GM12878 (cell line): ENCODE results near the gene TDRD12. TPM values are rescaled to one million over a fixed set of nuclear protein-coding genes. Genes with fewer than 3 reads are reported as not detected.

Source experiments
- ATAC-seq: fragments of 200-7000 bp; cut with Tn5 transposase; 3 replicates; pipeline ENCODE4 v1.9.1; 2020; ENCODE audit warnings: mild to moderate bottlenecking, moderate library complexity
- BruUV-seq: library from RNA; stranded (reverse); fragments of 400-500 nt; replicated peaks from 2 replicates; lab custom pipeline; 2021; lab: Mats Ljungman, UMichigan
- CTCF ChIA-PET: fragments of 300-600 bp; sonication (Branson Sonifier 250); formaldehyde crosslinking; extraction: SDS; loops from one replicate; lab custom pipeline; 2021; ENCODE audit warnings: inconsistent platforms; lab: Yijun Ruan, JAX
- POLR2A ChIA-PET: fragments of 350-600 bp; formaldehyde crosslinking; extraction: SDS; loops from one replicate; lab custom pipeline; 2021; ENCODE audit warnings: inconsistent platforms; lab: Charles Lee
- RAD21 ChIA-PET: fragments of 300-600 bp; sonication (Branson Sonifier 250); formaldehyde crosslinking; loops from one replicate; lab custom pipeline; 2023; ENCODE audit warnings: antibody characterized with exemption; ENCODE audit not compliant: unreplicated experiment; lab: Charles Lee
- SMC1A ChIA-PET: fragments of 300-600 bp; sonication (Branson Sonifier 250); formaldehyde crosslinking; loops from one replicate; lab custom pipeline; 2023; ENCODE audit not compliant: unreplicated experiment, uncharacterized antibody; lab: Charles Lee
- DNase-seq: peaks from one replicate; pipeline ENCODE4 v3.0.0-alpha.2; 2011; ENCODE audit warnings: low read depth, low spot score
- FAIRE-seq: peaks from 3 replicates; lab custom pipeline; 2011; peaks lifted over from hg19 to GRCh38; lab: Jason Lieb, UNC
- H2AFZ ChIP-seq: 2 replicates; pipeline ENCODE4 v1.6.0; 2011; ENCODE audit warnings: low read depth, low read length, control low read depth; ENCODE audit not compliant: control insufficient read depth
- H3K27ac ChIP-seq: 2 replicates; pipeline ENCODE4 v1.5.1; 2011; ENCODE audit warnings: control low read depth; ENCODE audit not compliant: control insufficient read depth, insufficient read depth
- H3K27me3 ChIP-seq, 2 experiments: replicated peaks in 1 of 2; 2 replicates each; pipeline versions ENCODE4 v1.6.0 to v1.6.1; 2011; ENCODE audit warnings: low read length in 1 of 2; ENCODE audit not compliant: control insufficient read depth in 2 of 2, insufficient read depth in 2 of 2
- H3K36me3 ChIP-seq, 2 experiments: 2 replicates each; pipeline ENCODE4 v1.5.1; 2011; ENCODE audit warnings: low read length in 1 of 2; ENCODE audit not compliant: control insufficient read depth in 2 of 2, insufficient read depth in 2 of 2
- H3K4me1 ChIP-seq: 2 replicates; pipeline ENCODE4 v1.6.1; 2011; ENCODE audit warnings: mild to moderate bottlenecking, low read length, moderate library complexity, mixed read lengths; ENCODE audit not compliant: control insufficient read depth, insufficient read depth
- H3K4me2 ChIP-seq: 2 replicates; pipeline ENCODE4 v1.6.0; 2011; ENCODE audit warnings: control low read depth; ENCODE audit not compliant: control insufficient read depth, insufficient read depth
- H3K4me3 ChIP-seq: fragments of 200-600 bp; sonication (generic); 2 replicates; pipeline ENCODE4 v1.5.1; 2016
- H3K79me2 ChIP-seq: 2 replicates; pipeline ENCODE4 v1.6.0; 2011; ENCODE audit warnings: low read length; ENCODE audit not compliant: control insufficient read depth, insufficient read depth
- H3K9ac ChIP-seq: 2 replicates; pipeline ENCODE4 v1.8.0; 2011; ENCODE audit warnings: low read length, control low read depth, mixed read lengths; ENCODE audit not compliant: control insufficient read depth, insufficient read depth
- H3K9me3 ChIP-seq: replicated peaks from 3 replicates; pipeline ENCODE4 v1.5.1; 2011; ENCODE audit warnings: mild to moderate bottlenecking, low read length; ENCODE audit not compliant: control insufficient read depth, insufficient read depth
- H4K20me1 ChIP-seq: 2 replicates; pipeline ENCODE4 v1.6.0; 2011; ENCODE audit not compliant: control insufficient read depth, insufficient read depth
- CBX3 ChIP-seq: fragments of 200-600 bp; sonication (generic); IDR thresholded peaks from 2 replicates; pipeline ENCODE4 v1.6.1; 2016; ENCODE audit warnings: low read depth, borderline replicate concordance
- EGR1 ChIP-seq, 2 experiments: IDR thresholded peaks; 1 replicate in 1 of 2; 2 replicates in 1 of 2; pipeline ENCODE4 v1.6.1; 2011 to 2012; ENCODE audit warnings: low read depth in 2 of 2, low read length in 2 of 2, borderline replicate concordance in 1 of 2, mild to moderate bottlenecking in 1 of 2, moderate library complexity in 1 of 2
- NFIC ChIP-seq: IDR thresholded peaks from 2 replicates; pipeline ENCODE4 v1.6.1; 2012; ENCODE audit warnings: low read depth, mild to moderate bottlenecking, inconsistent platforms, low read length, moderate library complexity
- NFYB ChIP-seq: IDR thresholded peaks from 2 replicates; pipeline ENCODE4 v1.6.1; 2011; ENCODE audit warnings: low read depth, mild to moderate bottlenecking, low read length, improper control_type of control experiment, moderate library complexity; ENCODE audit not compliant: insufficient read depth
- TCF12 ChIP-seq: IDR thresholded peaks from 2 replicates; pipeline ENCODE4 v1.6.1; 2011; ENCODE audit warnings: low read depth, mild to moderate bottlenecking, low read length
- ZNF217 ChIP-seq: fragments of 450-650 bp; IDR thresholded peaks from 2 replicates; pipeline ENCODE4 v1.6.1; 2017; ENCODE audit warnings: antibody characterized with exemption, mild to moderate bottlenecking
- WGBS: methylation state at CpG from one replicate; pipeline ENCODE4 v1.1.6; 2016; ENCODE audit warnings: low lambda C conversion rate; ENCODE audit not compliant: insufficient replicate concordance, insufficient coverage; ENCODE audit errors: missing lambda C conversion rate; 5-methylcytosine and 5-hydroxymethylcytosine counted together
- in situ Hi-C: fragments of 300-500 bp; cut with MboI; formaldehyde crosslinking; loops from 9 replicates; pipeline ENCODE4 v1.14.3; 2018; ENCODE audit warnings: mixed read lengths
- intact Hi-C: fragments of 100-400 bp; cut with micrococcal nuclease; formaldehyde crosslinking; loops from one replicate; pipeline ENCODE4 v1.14.2; 2022; ENCODE audit not compliant: unreplicated experiment
- polyA plus RNA-seq, 11 experiments: library from polyadenylated mRNA; depleted of rRNA in 4 of 11; unstranded in 6 of 11; stranded (reverse) in 5 of 11; fragments of >200 nt; fragmentation: Nextera tagmentation in 4 of 11; fragmentation: Illumina TruSeq in 1 of 11; extraction: Ambion mirVana in 4 of 11; extraction: Trizol in 1 of 11; gene quantifications; 1 replicate in 1 of 11; 2 replicates in 10 of 11; pipeline versions ENCODE4 v1.2.1 to v1.2.3, GENCODE V29; 2011 to 2016; ENCODE audit warnings: inconsistent platforms in 2 of 11, missing spikeins in 2 of 11, low read depth in 1 of 11
- total RNA-seq, 4 experiments: library from RNA; depleted of rRNA in 3 of 4; stranded (reverse); fragments of >200 nt in 3 of 4; fragmentation: Illumina TruSeq in 1 of 4; extraction: Trizol in 1 of 4; gene quantifications; 2 replicates each; pipeline versions ENCODE4 v1.2.1 to v1.2.3, GENCODE V29; 2013 to 2021
- TF ChIP-seq, protein P1 (sequence below): fragments of 450-650 bp; IDR thresholded peaks from 2 replicates; pipeline ENCODE4 v1.6.1; 2016; ENCODE audit warnings: mild to moderate bottlenecking
- TF ChIP-seq, protein P2 (sequence below): fragments of 450-650 bp; IDR thresholded peaks from 2 replicates; pipeline ENCODE4 v1.6.1; 2018; ENCODE audit warnings: mild to moderate bottlenecking, low read depth, moderate library complexity; ENCODE audit not compliant: partially characterized antibody
- TF ChIP-seq, protein P3 (sequence below): IDR thresholded peaks from 2 replicates; pipeline ENCODE4 v1.6.1; 2011; ENCODE audit warnings: borderline replicate concordance, low read depth, mild to moderate bottlenecking, moderate library complexity, low read length; ENCODE audit not compliant: insufficient read depth, poor library complexity, severe bottlenecking
- TF ChIP-seq, protein P4 (sequence below): IDR thresholded peaks from 2 replicates; pipeline ENCODE4 v1.6.1; 2012; ENCODE audit warnings: low read depth, low read length, improper control_type of control experiment
- TF ChIP-seq, protein P5 (sequence below): fragments of 450-650 bp; formaldehyde crosslinking; IDR thresholded peaks from 2 replicates; pipeline ENCODE4 v1.4.0; 2022; ENCODE audit warnings: mild to moderate bottlenecking, moderate library complexity

Gene TDRD12
- total and polyA plus RNA-seq, 10 of the 15 experiments (the other 5 are each of a cell fraction or from before 2014, with no cell fraction given), result 0.08 to 0.15 TPM; not detected in 8

DNA sequence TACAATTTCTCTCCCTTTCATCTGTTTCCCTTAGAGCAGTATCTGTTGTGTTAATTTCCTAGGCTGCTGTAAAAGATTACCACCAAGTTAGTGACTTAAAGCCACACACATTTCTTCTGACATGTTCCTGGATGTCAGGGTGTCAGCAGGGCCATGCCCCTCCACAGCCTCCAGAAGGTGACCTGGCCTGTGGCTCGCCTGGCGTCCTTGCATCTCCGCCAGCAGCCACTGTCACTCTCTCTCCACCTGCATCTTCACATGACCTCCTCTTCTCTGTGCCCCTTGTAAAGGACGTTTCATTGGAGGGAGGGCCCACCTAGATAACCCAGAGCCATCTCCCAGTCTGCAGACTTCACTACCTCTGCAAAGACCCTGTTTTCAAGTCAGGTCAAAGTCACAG lies 88.7 kb downstream of the TDRD12 start:
- Histone ChIP-seq H3K4me2 (no peak overlapping the region), H4K20me1 (no peaks in the 10 kb centered on the region), H3K4me3 (no peak overlapping the region), H3K27ac (no peak overlapping the region), H2AFZ (no peak overlapping the region), H3K27me3 (no peaks in the 10 kb centered on the region), H3K4me1 (peaks cover 6% of the 10 kb centered on the region), H3K36me3 (no peaks in the 10 kb centered on the region), H3K9ac (no peak overlapping the region), H3K79me2 (no peaks in the 10 kb centered on the region), H3K9me3 (no peaks in the 10 kb centered on the region)
- RAD21 ChIA-PET, result no interaction called here
- in situ Hi-C loops (no loop called here), intact Hi-C loops (no loop called here)
- FAIRE-seq (peak; percentile 35), ATAC-seq (no peak), DNase-seq (no peak)
- POLR2A ChIA-PET, result no interaction called here
- WGBS, result 65% methylated on average over 4 of the region's 4 CpGs
- CTCF ChIA-PET, result no interaction called here
- SMC1A ChIA-PET, result no interaction called here
- BruUV-seq, result no TSS peak
- TF ChIP-seq, protein P1, sequence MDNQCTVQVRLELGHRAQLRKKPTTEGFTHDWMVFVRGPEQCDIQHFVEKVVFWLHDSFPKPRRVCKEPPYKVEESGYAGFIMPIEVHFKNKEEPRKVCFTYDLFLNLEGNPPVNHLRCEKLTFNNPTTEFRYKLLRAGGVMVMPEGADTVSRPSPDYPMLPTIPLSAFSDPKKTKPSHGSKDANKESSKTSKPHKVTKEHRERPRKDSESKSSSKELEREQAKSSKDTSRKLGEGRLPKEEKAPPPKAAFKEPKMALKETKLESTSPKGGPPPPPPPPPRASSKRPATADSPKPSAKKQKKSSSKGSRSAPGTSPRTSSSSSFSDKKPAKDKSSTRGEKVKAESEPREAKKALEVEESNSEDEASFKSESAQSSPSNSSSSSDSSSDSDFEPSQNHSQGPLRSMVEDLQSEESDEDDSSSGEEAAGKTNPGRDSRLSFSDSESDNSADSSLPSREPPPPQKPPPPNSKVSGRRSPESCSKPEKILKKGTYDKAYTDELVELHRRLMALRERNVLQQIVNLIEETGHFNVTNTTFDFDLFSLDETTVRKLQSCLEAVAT, result no peak
- TF ChIP-seq ZNF217 (no peak), CBX3 (no peak), NFYB (no peak), EGR1 (IDR thresholded peaks at IDR 0.05; ENCODE audit: borderline replicate concordance in 1 of 2, low read depth in 2 of 2, low read length in 2 of 2) (no peak), NFIC (no peak), TCF12 (no peak)
- TF ChIP-seq, protein P2, sequence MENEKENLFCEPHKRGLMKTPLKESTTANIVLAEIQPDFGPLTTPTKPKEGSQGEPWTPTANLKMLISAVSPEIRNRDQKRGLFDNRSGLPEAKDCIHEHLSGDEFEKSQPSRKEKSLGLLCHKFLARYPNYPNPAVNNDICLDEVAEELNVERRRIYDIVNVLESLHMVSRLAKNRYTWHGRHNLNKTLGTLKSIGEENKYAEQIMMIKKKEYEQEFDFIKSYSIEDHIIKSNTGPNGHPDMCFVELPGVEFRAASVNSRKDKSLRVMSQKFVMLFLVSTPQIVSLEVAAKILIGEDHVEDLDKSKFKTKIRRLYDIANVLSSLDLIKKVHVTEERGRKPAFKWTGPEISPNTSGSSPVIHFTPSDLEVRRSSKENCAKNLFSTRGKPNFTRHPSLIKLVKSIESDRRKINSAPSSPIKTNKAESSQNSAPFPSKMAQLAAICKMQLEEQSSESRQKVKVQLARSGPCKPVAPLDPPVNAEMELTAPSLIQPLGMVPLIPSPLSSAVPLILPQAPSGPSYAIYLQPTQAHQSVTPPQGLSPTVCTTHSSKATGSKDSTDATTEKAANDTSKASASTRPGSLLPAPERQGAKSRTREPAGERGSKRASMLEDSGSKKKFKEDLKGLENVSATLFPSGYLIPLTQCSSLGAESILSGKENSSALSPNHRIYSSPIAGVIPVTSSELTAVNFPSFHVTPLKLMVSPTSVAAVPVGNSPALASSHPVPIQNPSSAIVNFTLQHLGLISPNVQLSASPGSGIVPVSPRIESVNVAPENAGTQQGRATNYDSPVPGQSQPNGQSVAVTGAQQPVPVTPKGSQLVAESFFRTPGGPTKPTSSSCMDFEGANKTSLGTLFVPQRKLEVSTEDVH, result no peak
- TF ChIP-seq, protein P3, sequence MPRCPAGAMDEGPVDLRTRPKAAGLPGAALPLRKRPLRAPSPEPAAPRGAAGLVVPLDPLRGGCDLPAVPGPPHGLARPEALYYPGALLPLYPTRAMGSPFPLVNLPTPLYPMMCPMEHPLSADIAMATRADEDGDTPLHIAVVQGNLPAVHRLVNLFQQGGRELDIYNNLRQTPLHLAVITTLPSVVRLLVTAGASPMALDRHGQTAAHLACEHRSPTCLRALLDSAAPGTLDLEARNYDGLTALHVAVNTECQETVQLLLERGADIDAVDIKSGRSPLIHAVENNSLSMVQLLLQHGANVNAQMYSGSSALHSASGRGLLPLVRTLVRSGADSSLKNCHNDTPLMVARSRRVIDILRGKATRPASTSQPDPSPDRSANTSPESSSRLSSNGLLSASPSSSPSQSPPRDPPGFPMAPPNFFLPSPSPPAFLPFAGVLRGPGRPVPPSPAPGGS, result no peak
- TF ChIP-seq, protein P4, sequence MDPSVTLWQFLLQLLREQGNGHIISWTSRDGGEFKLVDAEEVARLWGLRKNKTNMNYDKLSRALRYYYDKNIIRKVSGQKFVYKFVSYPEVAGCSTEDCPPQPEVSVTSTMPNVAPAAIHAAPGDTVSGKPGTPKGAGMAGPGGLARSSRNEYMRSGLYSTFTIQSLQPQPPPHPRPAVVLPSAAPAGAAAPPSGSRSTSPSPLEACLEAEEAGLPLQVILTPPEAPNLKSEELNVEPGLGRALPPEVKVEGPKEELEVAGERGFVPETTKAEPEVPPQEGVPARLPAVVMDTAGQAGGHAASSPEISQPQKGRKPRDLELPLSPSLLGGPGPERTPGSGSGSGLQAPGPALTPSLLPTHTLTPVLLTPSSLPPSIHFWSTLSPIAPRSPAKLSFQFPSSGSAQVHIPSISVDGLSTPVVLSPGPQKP, result no peak
- TF ChIP-seq, protein P5, sequence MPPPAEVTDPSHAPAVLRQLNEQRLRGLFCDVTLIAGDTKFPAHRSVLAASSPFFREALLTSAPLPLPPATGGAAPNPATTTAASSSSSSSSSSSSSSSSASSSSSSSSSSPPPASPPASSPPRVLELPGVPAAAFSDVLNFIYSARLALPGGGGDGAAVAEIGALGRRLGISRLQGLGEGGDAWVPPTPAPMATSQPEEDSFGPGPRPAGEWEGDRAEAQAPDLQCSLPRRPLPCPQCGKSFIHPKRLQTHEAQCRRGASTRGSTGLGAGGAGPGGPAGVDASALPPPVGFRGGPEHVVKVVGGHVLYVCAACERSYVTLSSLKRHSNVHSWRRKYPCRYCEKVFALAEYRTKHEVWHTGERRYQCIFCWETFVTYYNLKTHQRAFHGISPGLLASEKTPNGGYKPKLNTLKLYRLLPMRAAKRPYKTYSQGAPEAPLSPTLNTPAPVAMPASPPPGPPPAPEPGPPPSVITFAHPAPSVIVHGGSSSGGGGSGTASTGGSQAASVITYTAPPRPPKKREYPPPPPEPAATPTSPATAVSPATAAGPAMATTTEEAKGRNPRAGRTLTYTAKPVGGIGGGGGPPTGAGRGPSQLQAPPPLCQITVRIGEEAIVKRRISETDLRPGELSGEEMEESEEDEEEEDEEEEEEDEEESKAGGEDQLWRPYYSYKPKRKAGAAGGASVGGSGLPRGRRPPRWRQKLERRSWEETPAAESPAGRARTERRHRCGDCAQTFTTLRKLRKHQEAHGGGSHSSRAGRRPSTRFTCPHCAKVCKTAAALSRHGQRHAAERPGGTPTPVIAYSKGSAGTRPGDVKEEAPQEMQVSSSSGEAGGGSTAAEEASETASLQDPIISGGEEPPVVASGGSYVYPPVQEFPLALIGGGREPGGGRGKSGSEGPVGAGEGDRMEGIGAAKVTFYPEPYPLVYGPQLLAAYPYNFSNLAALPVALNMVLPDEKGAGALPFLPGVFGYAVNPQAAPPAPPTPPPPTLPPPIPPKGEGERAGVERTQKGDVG (CRISPR knock-in tag), result no peak
